ENCODE data around the gene FBXO48.

Gene FBXO48

DNA sequence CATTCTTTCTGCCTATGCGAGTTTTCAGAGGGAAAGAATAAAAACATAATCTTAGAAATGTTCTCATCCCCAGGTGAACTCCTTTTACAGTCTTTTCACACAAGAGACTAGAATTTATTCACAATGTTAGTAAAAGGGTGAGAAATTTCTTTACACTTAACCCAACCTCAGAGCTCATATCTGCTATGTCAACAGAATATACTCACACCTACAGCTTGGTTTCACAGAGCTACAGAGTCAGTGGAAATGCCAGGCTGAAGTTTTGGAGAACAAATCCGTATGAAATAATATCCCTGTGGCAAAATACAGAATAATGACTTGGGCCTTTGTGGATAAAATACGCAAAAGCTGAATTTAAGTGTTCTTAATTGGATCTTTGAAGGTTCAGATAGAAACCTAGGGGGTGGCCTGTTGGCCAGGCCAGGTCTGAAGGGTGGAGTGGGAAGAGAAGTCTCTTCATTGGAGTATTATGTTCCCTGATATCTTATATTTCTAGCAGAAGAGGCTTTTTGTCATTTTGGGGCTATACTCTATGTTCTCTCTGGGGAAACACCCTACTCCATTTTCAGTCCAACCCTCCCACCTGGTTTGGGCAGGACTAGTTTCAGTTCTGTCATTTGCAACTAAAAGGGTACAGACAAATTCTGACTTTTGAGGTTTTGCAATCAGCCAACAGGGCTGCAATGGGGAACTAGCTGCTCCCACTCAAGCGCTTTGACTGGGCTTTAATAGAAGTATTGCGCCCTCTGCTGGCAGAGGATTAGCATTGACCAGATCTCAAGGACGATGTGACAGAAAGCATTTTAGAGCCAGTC, 25.7 kb downstream of the FBXO48 start:
- in situ Hi-C loops (cut with HindIII; ENCODE audit: low sequenced_read_pairs): no loop called here

DNA sequence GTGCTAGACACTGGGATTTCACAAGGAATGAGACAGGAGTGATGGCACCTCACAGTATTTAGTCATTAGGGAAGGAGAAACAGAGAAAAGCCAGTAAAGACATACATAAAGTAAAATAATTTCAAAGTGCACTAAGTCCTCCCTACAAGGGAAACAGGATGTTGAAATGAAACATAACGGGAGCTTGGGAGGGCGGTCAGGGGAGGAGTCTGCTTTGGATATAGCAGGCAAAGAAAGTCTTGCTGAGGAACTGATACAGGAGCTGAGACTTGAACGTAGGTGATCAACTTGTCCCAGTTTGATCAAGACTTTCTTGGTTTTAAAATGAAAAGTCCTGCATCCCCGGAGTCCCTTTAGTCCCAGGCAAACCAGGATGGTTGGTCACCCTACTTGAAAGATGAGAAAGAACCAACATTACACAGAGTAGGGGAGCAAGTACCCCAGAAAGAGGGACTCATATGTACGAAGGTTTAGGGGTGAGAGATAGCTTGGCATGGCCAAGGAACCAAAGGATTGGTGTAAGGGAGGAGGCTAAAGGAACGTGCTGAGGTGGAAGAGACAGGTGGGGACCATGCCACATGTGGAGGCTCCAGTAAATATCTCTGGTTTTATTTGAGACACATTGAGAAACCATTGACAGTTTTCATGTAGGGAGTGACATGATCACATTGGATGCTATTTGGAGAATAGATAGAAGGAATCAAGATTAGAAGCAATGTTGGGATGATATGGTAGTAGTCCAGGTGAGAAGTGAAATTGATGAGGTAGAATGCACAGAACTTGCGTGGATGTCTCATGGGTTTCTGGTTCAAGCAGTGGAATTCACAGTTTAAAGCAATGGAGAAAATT, 28.4 kb downstream of the FBXO48 start:
- in situ Hi-C loops (cut with HindIII; ENCODE audit: low sequenced_read_pairs): no loop called here

- in situ Hi-C loops (cut with HindIII; ENCODE audit: low sequenced_read_pairs): no loop called here
Observed at GRCh38 chr2:68436270-68436669, 30.8 kb downstream of the FBXO48 start.

- in situ Hi-C loops (cut with HindIII; ENCODE audit: low sequenced_read_pairs): no loop called here
Observed at GRCh38 chr2:68435615-68436014, 31.5 kb downstream of the FBXO48 start.

DNA sequence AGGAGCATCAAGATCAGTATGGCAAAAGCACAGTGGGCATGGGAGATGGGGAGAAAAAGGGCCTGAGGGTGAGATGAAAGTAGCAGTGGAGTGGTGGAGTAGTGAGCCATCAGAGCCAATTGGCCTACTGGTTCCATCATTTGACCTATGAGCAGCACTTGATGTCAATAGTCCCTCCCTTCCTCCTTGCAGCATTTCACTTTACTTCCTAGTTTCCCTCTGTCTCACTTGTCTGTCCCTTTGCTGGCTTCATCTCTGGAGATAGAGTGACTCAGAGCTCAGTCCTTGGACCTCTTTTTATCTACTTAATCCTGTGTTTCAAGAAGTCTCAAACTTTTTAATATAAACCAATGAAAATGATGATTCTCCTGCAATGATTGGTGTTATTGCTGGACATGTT, 32.1 kb downstream of the FBXO48 start:
- in situ Hi-C loops (cut with HindIII; ENCODE audit: low sequenced_read_pairs): no loop called here

GRCh38 chr2:68432696-68433658, 34.1 kb downstream of the FBXO48 start:
- in situ Hi-C loops (cut with HindIII; ENCODE audit: low sequenced_read_pairs): no loop called here

DNA sequence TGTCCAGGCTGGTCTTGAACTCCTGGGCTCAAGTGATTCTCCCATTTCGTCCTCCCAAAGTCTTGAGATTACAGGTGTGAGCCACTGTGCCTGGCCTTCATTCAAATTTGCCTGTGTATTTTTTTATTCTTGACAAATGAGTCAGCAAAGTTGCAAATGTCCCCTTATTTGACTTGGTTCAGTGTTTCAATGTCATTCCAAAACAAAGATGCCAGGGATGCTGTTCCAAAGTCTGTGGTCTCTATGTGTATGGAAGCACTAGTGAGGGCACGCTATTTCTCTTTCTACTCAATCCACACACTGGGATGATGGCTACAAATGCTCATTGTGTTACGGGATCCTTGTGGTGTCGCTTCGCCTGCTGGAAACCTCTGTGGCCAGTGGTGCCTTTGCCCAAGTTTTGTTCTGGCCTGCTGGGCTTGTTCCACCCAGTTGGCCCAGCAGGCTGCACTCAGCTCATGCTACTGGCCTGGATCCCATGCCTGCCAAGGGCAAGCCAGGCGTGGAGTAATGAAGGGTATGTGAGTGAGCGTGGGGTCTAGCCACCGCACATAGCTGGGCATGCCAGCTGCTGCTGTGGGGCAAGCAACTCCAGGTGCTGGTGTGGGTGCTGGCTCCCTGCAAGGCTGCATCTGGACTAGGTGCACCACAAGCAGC, 35.6 kb downstream of the FBXO48 start:
- in situ Hi-C loops (cut with HindIII; ENCODE audit: low sequenced_read_pairs): no loop called here

DNA sequence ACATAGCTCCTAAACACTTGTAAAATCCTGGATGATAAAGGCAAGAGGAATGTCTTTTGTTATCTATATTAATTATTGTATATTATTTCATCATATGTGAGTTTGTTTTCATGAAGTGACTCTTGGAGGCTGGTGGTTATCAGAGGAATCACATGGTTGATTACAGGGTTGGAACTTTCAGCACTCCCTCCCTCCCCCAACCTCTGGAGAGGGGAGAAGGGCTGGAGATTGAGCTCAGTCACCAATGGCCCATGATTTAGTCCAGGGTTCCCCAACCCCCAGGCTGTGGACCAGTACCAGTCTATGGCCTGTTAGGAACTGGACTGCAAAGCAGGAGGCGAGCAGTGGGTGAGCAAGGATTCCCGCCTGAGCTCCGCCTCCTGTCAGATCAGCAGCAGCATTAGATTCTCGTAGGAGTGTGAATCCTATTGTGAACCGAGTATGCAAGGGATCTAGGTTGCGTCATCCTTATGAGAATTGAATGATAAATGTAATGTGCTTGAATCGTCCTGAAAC, 37.7 kb downstream of the FBXO48 start:
- in situ Hi-C loops (cut with HindIII; ENCODE audit: low sequenced_read_pairs): no loop called here

- in situ Hi-C loops (cut with HindIII; ENCODE audit: low sequenced_read_pairs): no loop called here
Observed at GRCh38 chr2:68428746-68429145, 38.3 kb downstream of the FBXO48 start.

GRCh38 chr2:68428126-68428525, 39.0 kb downstream of the FBXO48 start:
- in situ Hi-C loops (cut with HindIII; ENCODE audit: low sequenced_read_pairs): no loop called here

- in situ Hi-C loops (cut with HindIII; ENCODE audit: low sequenced_read_pairs): no loop called here
Observed at GRCh38 chr2:68426848-68427579, 40.1 kb downstream of the FBXO48 start.

- in situ Hi-C loops (cut with HindIII; ENCODE audit: low sequenced_read_pairs): no loop called here
Observed at GRCh38 chr2:68426446-68426845, 40.6 kb downstream of the FBXO48 start.

DNA sequence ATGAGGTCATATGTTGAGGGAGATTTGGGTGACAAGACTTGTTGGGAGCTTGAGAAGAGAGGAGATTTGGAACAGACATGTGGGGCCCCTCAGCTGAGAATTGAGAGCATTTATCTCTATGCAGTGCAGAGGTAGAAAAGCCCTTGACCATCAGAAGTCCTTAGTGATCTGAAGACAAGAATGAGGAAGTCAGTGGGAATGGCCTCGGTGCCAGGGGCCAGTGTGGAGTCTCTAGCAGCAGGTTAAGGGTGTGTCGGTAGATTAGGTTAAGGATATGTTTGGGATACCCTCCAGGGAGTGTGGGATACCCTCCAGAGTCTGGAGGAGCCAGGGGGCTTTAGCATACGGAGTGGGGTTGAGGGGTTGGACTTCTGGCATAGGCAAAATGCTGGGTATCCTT, 41.6 kb downstream of the FBXO48 start:
- in situ Hi-C loops (cut with HindIII; ENCODE audit: low sequenced_read_pairs): no loop called here

GRCh38 chr2:68423966-68424650, 43.0 kb downstream of the FBXO48 start:
- in situ Hi-C loops (cut with HindIII; ENCODE audit: low sequenced_read_pairs): no loop called here

GRCh38 chr2:68420254-68420910, 46.7 kb downstream of the FBXO48 start:
- in situ Hi-C loops (cut with HindIII; ENCODE audit: low sequenced_read_pairs): no loop called here

DNA sequence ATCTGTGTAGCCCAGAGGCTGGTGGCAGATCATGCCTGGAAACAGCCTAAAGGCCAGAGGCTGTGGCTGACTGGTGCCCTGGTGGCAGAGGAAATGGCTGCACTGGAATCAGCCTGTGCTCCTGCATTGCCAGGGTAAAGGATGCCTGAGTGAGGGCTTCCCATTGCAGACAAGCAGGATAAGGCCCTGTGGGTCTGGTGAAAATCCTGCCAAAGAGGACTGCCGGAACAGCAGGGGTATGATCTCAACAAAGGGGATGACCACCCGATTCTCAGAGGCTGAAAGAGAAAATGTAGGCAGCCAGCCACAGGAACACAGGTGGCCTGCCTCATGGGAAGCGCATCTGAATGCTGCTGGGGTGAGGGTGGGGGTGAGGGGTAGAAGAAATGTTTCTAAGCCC, 48.2 kb downstream of the FBXO48 start:
- in situ Hi-C loops (cut with HindIII; ENCODE audit: low sequenced_read_pairs): no loop called here

GRCh38 chr2:68418419-68418818, 48.7 kb downstream of the FBXO48 start:
- in situ Hi-C loops (cut with HindIII; ENCODE audit: low sequenced_read_pairs): no loop called here

DNA sequence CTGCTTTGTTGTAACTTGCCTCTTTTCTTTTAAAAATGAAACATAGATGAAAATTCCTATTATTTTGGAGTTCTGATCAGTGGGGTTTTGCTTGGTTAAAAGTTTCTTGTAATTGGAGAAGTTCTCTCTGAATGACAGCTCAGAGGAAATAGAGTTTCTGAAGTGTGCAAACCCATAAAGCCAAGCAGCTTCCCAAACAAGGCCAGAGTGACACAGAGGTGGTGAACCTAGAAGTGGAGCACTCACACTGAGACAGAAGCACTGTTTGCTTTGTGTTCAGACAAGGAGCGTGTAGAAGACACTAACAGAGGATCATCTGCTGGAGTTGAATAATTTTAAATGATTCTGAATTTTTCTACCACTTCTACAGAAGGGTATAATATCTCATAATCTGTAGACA, 49.2 kb downstream of the FBXO48 start:
- in situ Hi-C loops (cut with HindIII; ENCODE audit: low sequenced_read_pairs): no loop called here

Measured in DLD1 (cell line).